ENCODE results near the gene IER5L.

IER5L gene

GRCh38 chr9:129183495-129184218 is 5.6 kb upstream of the IER5L start:
- no peak overlapping the region for H3K4me3 ChIP-seq (ENCODE audit: low read depth, low read length)
- no peak for DNase-seq (ENCODE audit: low read depth)

- DNase-seq (ENCODE audit: low read depth): no peak
- H3K4me3 ChIP-seq (ENCODE audit: low read depth, low read length): no peak overlapping the region
Measured at GRCh38 chr9:129182625-129183494, 4.8 kb upstream of the IER5L start.

GRCh38 chr9:129182122-129182521 is 4.1 kb upstream of the IER5L start:
- H3K4me3 ChIP-seq (ENCODE audit: low read depth, low read length): no peak overlapping the region
- DNase-seq (ENCODE audit: low read depth): no peak

GRCh38 chr9:129181246-129181645 is 3.2 kb upstream of the IER5L start:
- H3K4me3 ChIP-seq (ENCODE audit: low read depth, low read length): no peak overlapping the region
- DNase-seq (ENCODE audit: low read depth): no peak

GRCh38 chr9:129178568-129179382 is 714 bp upstream of the IER5L start:
- no peak for DNase-seq (ENCODE audit: low read depth)
- peak overlapping the region; percentile 80 for H3K4me3 ChIP-seq (ENCODE audit: low read depth, low read length)

- no peak for DNase-seq (ENCODE audit: low read depth)
- H3K4me3 ChIP-seq (ENCODE audit: low read depth, low read length): peak overlapping the region; percentile 88
Measured at GRCh38 chr9:129177443-129177790, 644 bp downstream of the IER5L start.

- DNase-seq (ENCODE audit: low read depth): no peak
- H3K4me3 ChIP-seq (ENCODE audit: low read depth, low read length): peak overlapping the region; percentile 88
Measured at GRCh38 chr9:129176701-129177442, 1.2 kb downstream of the IER5L start.

GRCh38 chr9:129175825-129176633 is 2.0 kb downstream of the IER5L start:
- peak; percentile 68 for DNase-seq (ENCODE audit: low read depth)
- H3K4me3 ChIP-seq (ENCODE audit: low read depth, low read length): peak overlapping the region; percentile 88

GRCh38 chr9:129175515-129175824 is 2.6 kb downstream of the IER5L start:
- no peak for DNase-seq (ENCODE audit: low read depth)

GRCh38 chr9:129174724-129175514 is 3.1 kb downstream of the IER5L start:
- DNase-seq (ENCODE audit: low read depth): peak; percentile 80
- peak overlapping the region; percentile 88 for H3K4me3 ChIP-seq (ENCODE audit: low read depth, low read length)

More at GRCh38 chr9:129175515-129175824, 2.6 kb downstream of the IER5L start:
- peak overlapping the region; percentile 88 for H3K4me3 ChIP-seq (ENCODE audit: low read depth, low read length)

- DNase-seq (ENCODE audit: low read depth): peak; percentile 81
- H3K4me3 ChIP-seq (ENCODE audit: low read depth, low read length): peak overlapping the region; percentile 88
Measured at GRCh38 chr9:129174102-129174723, 3.8 kb downstream of the IER5L start.

- no peak for DNase-seq (ENCODE audit: low read depth)
- peak overlapping the region; percentile 88 for H3K4me3 ChIP-seq (ENCODE audit: low read depth, low read length)
Measured at GRCh38 chr9:129173296-129174101, 4.6 kb downstream of the IER5L start.

- H3K4me3 ChIP-seq (ENCODE audit: low read depth, low read length): no peak overlapping the region
- DNase-seq (ENCODE audit: low read depth): no peak
Measured at GRCh38 chr9:129172816-129173215, 5.2 kb downstream of the IER5L start.

- DNase-seq (ENCODE audit: low read depth): no peak
- H3K4me3 ChIP-seq (ENCODE audit: low read depth, low read length): no peak overlapping the region
Measured at GRCh38 chr9:129171993-129172751, 5.9 kb downstream of the IER5L start.

- H3K4me3 ChIP-seq (ENCODE audit: low read depth, low read length): no peak overlapping the region
- DNase-seq (ENCODE audit: low read depth): no peak
Measured at GRCh38 chr9:129170229-129170628, 7.8 kb downstream of the IER5L start.

All from skeletal muscle cell (primary cell).